SK-N-SH (cell line): ENCODE results near the gene CHD9. TPM values are rescaled to one million over a fixed set of nuclear protein-coding genes. Genes with fewer than 3 reads are reported as not detected.

Source experiments
- CTCF ChIA-PET: fragments of 300-600, 350-600 bp; formaldehyde crosslinking; extraction: SDS; loops from one replicate; lab custom pipeline; 2021; lab: Yijun Ruan, JAX
- POLR2A ChIA-PET: fragments of 350-600 bp; sonication (Branson Sonifier 250); formaldehyde crosslinking; extraction: SDS; loops from one replicate; lab custom pipeline; 2020; ENCODE audit warnings: antibody characterized with exemption, inconsistent platforms; lab: Yijun Ruan, JAX
- DNase-seq: peaks from one replicate; pipeline ENCODE4 v3.0.0; 2012
- H2AFZ ChIP-seq: fragments of 200-600 bp; sonication (generic); 2 replicates; pipeline ENCODE4 v1.8.1; 2016; ENCODE audit warnings: antibody characterized with exemption, mild to moderate bottlenecking, low read depth
- H3F3A ChIP-seq: fragments of 200-600 bp; sonication (generic); replicated peaks from 2 replicates; pipeline ENCODE3; 2016; ENCODE audit warnings: antibody characterized with exemption, mild to moderate bottlenecking; ENCODE audit not compliant: insufficient read depth
- H3K27ac ChIP-seq, 2 experiments: fragments of 200-500 bp in 1 of 2; fragments of 200-600 bp in 1 of 2; sonication (Bioruptor generic) in 1 of 2; sonication (generic), shearing (Covaris generic) in 1 of 2; 2 replicates each; pipeline versions ENCODE4 v1.5.1 to v1.6.1; 2014 to 2016; ENCODE audit warnings: low read depth in 2 of 2, inconsistent platforms in 1 of 2, low read length in 1 of 2, mild to moderate bottlenecking in 1 of 2, mixed read lengths in 1 of 2
- H3K27me3 ChIP-seq: fragments of 200-600 bp; sonication (generic), shearing (Covaris generic); 2 replicates; pipeline ENCODE4 v1.6.1; 2016; ENCODE audit warnings: mixed run types; ENCODE audit not compliant: insufficient read depth
- H3K36me3 ChIP-seq, 2 experiments: fragments of 200-500 bp in 1 of 2; fragments of 200-600 bp in 1 of 2; sonication (Bioruptor generic) in 1 of 2; sonication (generic) in 1 of 2; replicated peaks in 1 of 2; 2 replicates each; pipeline versions ENCODE3 to v1.5.1; 2014 to 2016; ENCODE audit warnings: low read length in 1 of 2, mild to moderate bottlenecking in 1 of 2; ENCODE audit not compliant: insufficient read depth in 2 of 2, control insufficient read depth in 1 of 2
- H3K4me1 ChIP-seq, 2 experiments: fragments of 200-500 bp in 1 of 2; fragments of 200-600 bp in 1 of 2; sonication (Bioruptor generic) in 1 of 2; sonication (generic), shearing (Covaris generic) in 1 of 2; 2 replicates each; pipeline versions ENCODE4 v1.5.1 to v1.6.1; 2014 to 2016; ENCODE audit warnings: low read depth in 1 of 2, low read length in 1 of 2, mixed run types in 1 of 2; ENCODE audit not compliant: insufficient read depth in 2 of 2, control insufficient read depth in 1 of 2
- H3K4me2 ChIP-seq: fragments of 200-600 bp; sonication (generic), shearing (Covaris generic); 2 replicates; pipeline ENCODE4 v1.6.1; 2017; ENCODE audit warnings: mixed run types
- H3K4me3 ChIP-seq, 2 experiments: fragments of 200-500 bp in 1 of 2; fragments of 200-600 bp in 1 of 2; sonication (Bioruptor generic) in 1 of 2; sonication (generic), shearing (Covaris generic) in 1 of 2; 2 replicates each; pipeline versions ENCODE4 v1.5.1 to v1.8.1; 2014 to 2016; ENCODE audit warnings: low read depth in 2 of 2, inconsistent platforms in 1 of 2, low read length in 1 of 2, mild to moderate bottlenecking in 1 of 2, mixed read lengths in 1 of 2, moderate library complexity in 1 of 2
- H3K79me2 ChIP-seq: fragments of 200-600 bp; sonication (generic); 2 replicates; pipeline ENCODE4 v1.8.1; 2017; ENCODE audit warnings: mild to moderate bottlenecking; ENCODE audit not compliant: insufficient read depth
- H3K9ac ChIP-seq: fragments of 200-600 bp; sonication (generic); 2 replicates; pipeline ENCODE4 v1.6.1; 2017; ENCODE audit warnings: mixed run types
- H3K9me2 ChIP-seq: fragments of 200-600 bp; sonication (generic); 2 replicates; pipeline ENCODE4 v1.6.1; 2017; ENCODE audit warnings: mixed run types
- H3K9me3 ChIP-seq: fragments of 200-600 bp; sonication (generic); 2 replicates; pipeline ENCODE4 v1.6.1; 2017; ENCODE audit warnings: mixed run types, mild to moderate bottlenecking, moderate library complexity
- H4K20me1 ChIP-seq: fragments of 200-600 bp; sonication (generic); 2 replicates; pipeline ENCODE4 v1.6.1; 2017; ENCODE audit warnings: mild to moderate bottlenecking, mixed run types; ENCODE audit not compliant: insufficient read depth
- CHD2 ChIP-seq: fragments of 150-350 bp; IDR thresholded peaks from 2 replicates; pipeline ENCODE4 v1.6.1; 2018; ENCODE audit warnings: low read length; ENCODE audit not compliant: partially characterized antibody
- ELF1 ChIP-seq: IDR thresholded peaks from 2 replicates; pipeline ENCODE4 v1.4.0; 2012
- EP300 ChIP-seq, 2 experiments: IDR thresholded peaks; 2 replicates each; pipeline versions ENCODE4 v1.4.0 to v1.6.1; 2012; ENCODE audit warnings: borderline replicate concordance in 1 of 2, low read depth in 1 of 2, low read length in 1 of 2
- EZH2phosphoT487 ChIP-seq: fragments of 200-600 bp; sonication (generic); IDR thresholded peaks from 2 replicates; pipeline ENCODE4 v1.6.1; 2017; ENCODE audit warnings: low read depth, mixed run types, mild to moderate bottlenecking, antibody characterized with exemption, moderate library complexity, borderline replicate concordance
- GABPA ChIP-seq: IDR thresholded peaks from 2 replicates; pipeline ENCODE4 v1.4.0; 2012; ENCODE audit warnings: low read depth, mild to moderate bottlenecking
- GATA2 ChIP-seq: sonication (generic); formaldehyde crosslinking; IDR thresholded peaks from 2 replicates; pipeline ENCODE4 v1.5.0; 2020; ENCODE audit warnings: mild to moderate bottlenecking, missing genetic modification reagents
- IRF3 ChIP-seq: fragments of 150-350 bp; IDR thresholded peaks from 2 replicates; pipeline ENCODE4 v1.6.1; 2016; ENCODE audit warnings: mild to moderate bottlenecking, low read depth, low read length
- JUND ChIP-seq: IDR thresholded peaks from 2 replicates; pipeline ENCODE4 v1.4.0; 2012
- MAX ChIP-seq: IDR thresholded peaks from 2 replicates; pipeline ENCODE4 v1.4.0; 2012; ENCODE audit warnings: low read depth
- MEF2A ChIP-seq: IDR thresholded peaks from 2 replicates; pipeline ENCODE4 v1.4.0; 2012; ENCODE audit warnings: low read depth, borderline replicate concordance
- MXI1 ChIP-seq: IDR thresholded peaks from 2 replicates; pipeline ENCODE4 v1.6.1; 2012; ENCODE audit warnings: mild to moderate bottlenecking, low read depth, low read length, improper control_type of control experiment
- NFIC ChIP-seq: IDR thresholded peaks from 2 replicates; pipeline ENCODE4 v1.4.0; 2012; ENCODE audit warnings: borderline replicate concordance
- NRF1 ChIP-seq: IDR thresholded peaks from 2 replicates; pipeline ENCODE4 v1.6.1; 2012; ENCODE audit warnings: low read depth, mild to moderate bottlenecking, low read length
- RAD21 ChIP-seq: IDR thresholded peaks from 2 replicates; pipeline ENCODE4 v1.6.1; 2012; ENCODE audit warnings: mild to moderate bottlenecking, low read length
- RCOR1 ChIP-seq: fragments of 150-350 bp; IDR thresholded peaks from 2 replicates; pipeline ENCODE4 v1.6.1; 2017; ENCODE audit warnings: antibody characterized with exemption, low read length
- REST ChIP-seq: IDR thresholded peaks from 2 replicates; pipeline ENCODE4 v1.6.1; 2012; ENCODE audit warnings: mild to moderate bottlenecking, low read depth, low read length, moderate library complexity
- RFX5 ChIP-seq: IDR thresholded peaks from 2 replicates; pipeline ENCODE4 v1.6.1; 2012; ENCODE audit warnings: mild to moderate bottlenecking, improper control_type of control experiment, low read length
- TAF1 ChIP-seq: IDR thresholded peaks from 2 replicates; pipeline ENCODE4 v1.6.1; 2012; ENCODE audit warnings: low read depth, mild to moderate bottlenecking, low read length, moderate library complexity, borderline replicate concordance
- TCF12 ChIP-seq: IDR thresholded peaks from 2 replicates; pipeline ENCODE4 v1.4.0; 2012
- ZBTB33 ChIP-seq: IDR thresholded peaks from 2 replicates; pipeline ENCODE4 v1.4.0; 2012; ENCODE audit warnings: low read depth, borderline replicate concordance
- WGBS: methylation state at CpG from one replicate; pipeline ENCODE4 v1.1.6; 2017; ENCODE audit warnings: low lambda C conversion rate; 5-methylcytosine and 5-hydroxymethylcytosine counted together
- polyA plus RNA-seq, 3 experiments: library from polyadenylated mRNA; depleted of rRNA; stranded (reverse); fragments of >200 nt; gene quantifications; 2 replicates each; pipeline ENCODE4 v1.2.3, GENCODE V29; 2012

The CHD9 gene
- polyA plus RNA-seq, 1 of the 3 experiments (the other 2 are of a cell fraction), result 6.2 TPM

GRCh38 chr16:53085369-53085843 is 30.6 kb downstream of the CHD9 start (continued):
- TF ChIP-seq ZBTB33 (no peak), IRF3 (no peak)

GRCh38 chr16:53085931-53086421 is 31.2 kb downstream of the CHD9 start:
- peak; percentile 48 for DNase-seq
- POLR2A ChIA-PET, result interaction anchor here (1.2 to 3.9 kb wide), 4 partner anchors 13 to 44 kb away, joined by 5 to 58 read pairs (median 6); partner anchors contain the start of gene CHD9
- CTCF ChIA-PET, result interaction anchor here (0.6 to 2.5 kb wide), 6 partner anchors 8 to 70 kb away, joined by 3 to 20 read pairs (median 5); partner anchors contain the start of gene CHD9
- H3K27me3 ChIP-seq, result no peaks in the 10 kb centered on the region
- H3K9ac ChIP-seq, result peak overlapping the region; percentile 62; the same call in 1 of the 2 replicates
- H4K20me1 ChIP-seq, result no peaks in the 10 kb centered on the region
- H3K9me3 ChIP-seq, result no peaks in the 10 kb centered on the region
- peak overlapping the region; percentile 99 to 100 for H3K27ac ChIP-seq
- H3F3A ChIP-seq, result peaks cover 35% of the 10 kb centered on the region
- peaks cover 27% of the 10 kb centered on the region for H3K79me2 ChIP-seq
- no peak overlapping the region for H3K4me3 ChIP-seq
- H2AFZ ChIP-seq, result no peak overlapping the region
- H3K4me1 ChIP-seq, result peaks cover 65 to 76% of the 10 kb centered on the region in 2 experiments
- H3K36me3 ChIP-seq, result no peaks in the 10 kb centered on the region
- no peaks in the 10 kb centered on the region for H3K9me2 ChIP-seq
- WGBS, result 9% methylated on average over 5 of the region's 6 CpGs
- H3K4me2 ChIP-seq, result peak overlapping the region; percentile 63
- TF ChIP-seq EZH2phosphoT487 (no peak), RCOR1 (no peak), RFX5 (no peak), GATA2 (no peak), GABPA (no peak), REST (no peak), IRF3 (no peak), TAF1 (no peak), EP300 (IDR thresholded peaks at IDR 0.05; ENCODE audit: borderline replicate concordance in 1 of 2, low read depth in 1 of 2, low read length in 1 of 2) (peak; percentile 17 to 34; a peak in 3 of 4 replicates), CHD2 (peak; percentile 85), NRF1 (no peak), MAX (peak; percentile 66; the same call in 1 of the 2 replicates), NFIC (no peak), TCF12 (peak; percentile 93), MXI1 (no peak; the same call in 1 of the 2 replicates), ELF1 (no peak), MEF2A (no peak), RAD21 (no peak), JUND (0 out of 2 replicates have a peak, but pooled peaks have one; percentile 20), ZBTB33 (no peak)
